ENCODE results near the gene CITED2. TPM values are rescaled to one million over a fixed set of nuclear protein-coding genes. Genes with fewer than 3 reads are reported as not detected.
A peak's percentile ranks its signal among the peaks of the same experiment; 100 is the strongest.

CITED2 gene
- total RNA-seq, 1 donor from 2014 or later = 122 TPM

DNA sequence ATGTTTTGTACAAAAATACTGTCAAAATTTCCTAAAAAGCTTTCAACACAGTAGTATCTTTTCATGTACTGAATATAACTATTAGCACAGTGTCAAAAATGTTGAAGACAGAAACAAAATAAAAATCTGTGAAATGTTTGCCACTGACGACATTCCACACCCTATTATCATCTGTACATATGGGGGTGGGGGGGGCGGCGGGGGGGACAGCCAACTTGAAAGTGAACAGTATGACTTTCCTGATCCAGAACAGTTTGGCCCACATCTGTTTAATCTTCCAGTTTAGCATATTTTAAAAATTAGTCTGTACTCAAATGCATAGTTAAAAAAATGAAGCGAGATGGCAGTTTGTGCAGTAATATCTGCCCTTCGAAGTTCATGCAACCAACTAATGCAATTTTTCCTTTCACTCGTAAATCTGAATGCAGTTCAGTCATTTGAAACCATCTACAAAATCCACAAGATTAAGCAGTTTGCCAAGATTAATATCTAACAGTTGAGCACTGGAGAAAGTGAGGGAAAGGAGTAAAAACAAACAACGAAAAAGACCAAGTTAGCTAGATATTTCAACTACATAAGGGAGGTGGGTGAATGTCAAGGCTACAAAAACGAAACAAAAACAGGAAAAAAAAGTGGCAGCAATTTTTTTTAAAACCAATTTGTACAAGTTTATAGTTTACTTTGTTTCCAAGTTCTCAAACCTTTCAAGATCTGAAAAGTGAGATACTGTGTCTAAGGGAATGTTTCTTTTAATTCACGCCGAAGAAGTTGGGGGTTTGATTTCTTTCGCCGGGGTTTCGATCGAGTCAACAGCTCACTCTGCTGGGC, 1.9 kb downstream of the CITED2 start:
- Mint-ChIP-seq H3K4me1 (peaks cover 65% of the 10 kb centered on the region), H3K9me3 (no peaks in the 10 kb centered on the region), H3K4me3 (peak overlapping the region; percentile 100), H3K27me3 (ENCODE audit: low read depth) (peaks cover 4% of the 10 kb centered on the region), H3K36me3 (ENCODE audit: low read depth) (peaks cover 26% of the 10 kb centered on the region), H3K27ac (ENCODE audit: unreplicated experiment) (peak overlapping the region; percentile 92)
- TF ChIP-seq, protein P1, sequence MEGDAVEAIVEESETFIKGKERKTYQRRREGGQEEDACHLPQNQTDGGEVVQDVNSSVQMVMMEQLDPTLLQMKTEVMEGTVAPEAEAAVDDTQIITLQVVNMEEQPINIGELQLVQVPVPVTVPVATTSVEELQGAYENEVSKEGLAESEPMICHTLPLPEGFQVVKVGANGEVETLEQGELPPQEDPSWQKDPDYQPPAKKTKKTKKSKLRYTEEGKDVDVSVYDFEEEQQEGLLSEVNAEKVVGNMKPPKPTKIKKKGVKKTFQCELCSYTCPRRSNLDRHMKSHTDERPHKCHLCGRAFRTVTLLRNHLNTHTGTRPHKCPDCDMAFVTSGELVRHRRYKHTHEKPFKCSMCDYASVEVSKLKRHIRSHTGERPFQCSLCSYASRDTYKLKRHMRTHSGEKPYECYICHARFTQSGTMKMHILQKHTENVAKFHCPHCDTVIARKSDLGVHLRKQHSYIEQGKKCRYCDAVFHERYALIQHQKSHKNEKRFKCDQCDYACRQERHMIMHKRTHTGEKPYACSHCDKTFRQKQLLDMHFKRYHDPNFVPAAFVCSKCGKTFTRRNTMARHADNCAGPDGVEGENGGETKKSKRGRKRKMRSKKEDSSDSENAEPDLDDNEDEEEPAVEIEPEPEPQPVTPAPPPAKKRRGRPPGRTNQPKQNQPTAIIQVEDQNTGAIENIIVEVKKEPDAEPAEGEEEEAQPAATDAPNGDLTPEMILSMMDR (conservative IDR thresholded peaks at IDR 0.05) = no peak
- no peak for DNase-seq (ENCODE audit: low read depth, low spot score)

DNA sequence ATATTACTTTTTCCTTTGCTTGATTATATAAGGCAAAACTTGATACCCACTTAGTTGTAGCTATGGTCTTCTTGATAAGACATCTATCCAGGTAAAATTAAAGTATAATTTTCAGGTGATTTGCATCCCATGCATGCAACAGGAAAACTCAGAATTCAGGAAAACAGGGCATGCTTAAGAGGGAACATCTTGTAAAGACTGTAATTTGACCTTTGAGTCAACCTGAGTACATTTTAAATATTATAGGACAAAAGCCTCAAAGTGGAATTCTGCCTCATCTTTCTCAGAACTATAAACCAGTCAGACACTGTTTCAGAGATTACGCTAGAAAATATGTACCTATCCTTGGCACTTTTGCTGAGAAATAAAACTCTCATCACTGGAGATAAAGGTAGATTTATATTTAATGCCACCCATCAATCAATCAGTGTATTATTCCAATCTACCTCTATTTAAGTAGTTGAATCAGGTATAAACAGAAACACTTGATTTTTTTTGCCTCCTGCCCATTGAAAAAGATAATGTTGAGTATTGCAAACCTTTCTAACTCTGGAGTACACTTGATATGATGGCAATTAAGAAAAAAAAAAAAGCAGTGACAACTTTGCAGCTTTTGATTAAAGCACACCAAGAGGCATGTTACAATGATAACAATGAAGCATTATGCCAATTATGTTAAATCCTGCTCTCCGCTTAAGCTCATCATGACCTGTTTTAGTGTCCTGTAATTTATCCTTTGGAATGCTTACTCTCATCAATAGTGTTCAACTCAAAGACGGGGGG, 2.8 kb downstream of the CITED2 start:
- H3K4me1 Mint-ChIP-seq = peaks cover 63% of the 10 kb centered on the region
- TF ChIP-seq, protein P1 (conservative IDR thresholded peaks at IDR 0.05) = no peak
- H3K36me3 Mint-ChIP-seq (ENCODE audit: low read depth) = peaks cover 26% of the 10 kb centered on the region

DNA sequence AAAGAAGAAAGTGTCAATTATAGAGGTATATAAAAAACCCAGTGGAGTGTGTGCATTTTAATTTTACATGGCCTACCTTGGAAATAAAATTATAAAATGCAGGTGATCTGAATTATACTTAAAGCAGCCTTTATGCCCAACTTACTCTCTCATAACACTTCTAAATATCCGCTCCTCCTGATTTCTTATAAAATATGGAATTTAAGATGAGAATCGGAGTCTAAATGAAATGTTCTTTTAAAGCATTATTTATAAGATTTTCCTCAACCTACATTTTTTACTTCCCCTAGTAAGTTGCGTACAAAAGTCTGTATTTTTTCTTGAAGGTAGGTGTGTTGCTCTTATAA, 3.5 kb downstream of the CITED2 start:
- Mint-ChIP-seq H3K4me3 (peak overlapping the region; percentile 100), H3K36me3 (ENCODE audit: low read depth) (peaks cover 26% of the 10 kb centered on the region), H3K9me3 (no peaks in the 10 kb centered on the region), H3K4me1 (peaks cover 57% of the 10 kb centered on the region), H3K27ac (ENCODE audit: unreplicated experiment) (no peak overlapping the region), H3K27me3 (ENCODE audit: low read depth) (peaks cover 4% of the 10 kb centered on the region)
- DNase-seq (ENCODE audit: low read depth, low spot score) = no peak
- TF ChIP-seq, protein P1 (conservative IDR thresholded peaks at IDR 0.05) = no peak

More for the DNA sequence above, 2.8 kb downstream of the CITED2 start:
- H3K4me3 Mint-ChIP-seq = peak overlapping the region; percentile 100
- peaks cover 4% of the 10 kb centered on the region for H3K27me3 Mint-ChIP-seq (ENCODE audit: low read depth)
- peak overlapping the region; percentile 27 for H3K27ac Mint-ChIP-seq (ENCODE audit: unreplicated experiment)
- DNase-seq (ENCODE audit: low read depth, low spot score) = no peak
- H3K9me3 Mint-ChIP-seq = no peaks in the 10 kb centered on the region

DNA sequence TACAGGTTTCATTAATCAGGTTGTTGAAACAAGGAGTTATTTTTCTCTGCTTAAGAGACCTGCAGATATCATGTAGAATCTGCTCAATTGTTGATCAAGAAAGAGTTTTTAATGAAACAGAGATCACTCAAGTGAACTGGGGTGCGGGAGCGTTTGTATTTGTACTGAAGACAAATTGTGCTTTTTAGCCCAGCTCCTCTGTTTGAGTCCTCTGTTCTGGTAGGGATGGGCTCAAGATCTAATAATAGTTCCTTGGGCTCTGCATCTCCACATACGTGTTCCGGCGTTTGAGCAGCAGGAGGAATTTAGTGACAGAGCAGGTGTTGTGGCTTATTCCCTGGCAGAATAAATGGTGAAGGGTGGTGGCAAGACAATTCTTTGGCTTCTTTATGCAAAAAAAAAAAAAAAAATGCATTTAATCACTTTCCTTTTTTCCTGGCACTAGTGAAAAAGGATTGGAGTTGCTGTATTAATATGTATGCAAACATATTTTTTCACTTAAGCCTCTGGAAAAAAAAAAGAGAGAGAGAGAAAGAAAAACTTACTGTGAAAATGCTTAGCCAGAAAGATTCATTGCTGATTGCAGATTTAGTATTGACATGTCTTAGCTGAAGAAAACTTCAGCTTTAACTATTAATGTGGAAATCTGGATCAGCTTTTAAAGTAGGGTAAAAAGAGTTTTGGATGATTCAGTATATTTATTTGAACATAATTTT, 4.0 kb downstream of the CITED2 start:
- Mint-ChIP-seq H3K27ac (ENCODE audit: unreplicated experiment) (peak overlapping the region; percentile 79), H3K9me3 (no peaks in the 10 kb centered on the region), H3K36me3 (ENCODE audit: low read depth) (peaks cover 26% of the 10 kb centered on the region), H3K27me3 (ENCODE audit: low read depth) (peaks cover 4% of the 10 kb centered on the region), H3K4me1 (peaks cover 53% of the 10 kb centered on the region), H3K4me3 (peak overlapping the region; percentile 100)
- DNase-seq (ENCODE audit: low read depth, low spot score) = no peak
- TF ChIP-seq, protein P1 (conservative IDR thresholded peaks at IDR 0.05) = no peak

DNA sequence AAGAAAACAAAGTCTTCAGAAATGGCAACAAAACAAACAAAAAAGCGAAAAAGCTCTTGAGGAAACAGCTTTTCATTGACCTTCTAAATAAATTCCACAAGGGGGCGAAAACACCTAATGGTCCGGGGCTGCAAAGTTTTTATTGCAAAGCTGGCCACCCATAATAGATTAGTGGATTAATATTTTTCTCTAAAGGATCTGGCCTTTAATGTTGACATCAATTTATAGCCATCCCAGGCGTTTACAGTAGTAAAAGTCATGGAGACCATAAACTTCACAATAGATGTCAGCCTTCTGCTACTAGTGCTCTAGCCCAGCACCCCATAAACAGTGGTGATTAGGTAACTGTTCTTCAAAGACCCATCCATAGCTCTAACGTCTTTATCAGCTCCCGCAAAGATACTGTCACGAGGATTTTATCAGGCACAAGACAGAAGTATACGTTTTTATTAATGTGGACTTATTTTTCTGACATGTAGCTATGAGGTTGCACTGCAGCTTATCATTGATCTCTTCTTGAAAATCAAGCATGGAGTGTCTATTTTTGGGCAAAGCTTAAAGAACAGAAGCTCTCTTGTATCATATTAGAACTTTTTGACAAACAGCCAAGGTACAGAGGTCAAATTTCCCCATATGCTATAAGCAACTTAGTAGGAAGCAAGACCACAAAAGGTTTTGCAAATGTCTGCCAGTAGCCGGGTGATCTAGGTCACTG, 4.7 kb downstream of the CITED2 start:
- H3K27ac Mint-ChIP-seq (ENCODE audit: unreplicated experiment) = peak overlapping the region; percentile 79
- H3K9me3 Mint-ChIP-seq = no peaks in the 10 kb centered on the region
- H3K36me3 Mint-ChIP-seq (ENCODE audit: low read depth) = peaks cover 26% of the 10 kb centered on the region
- H3K4me3 Mint-ChIP-seq = peak overlapping the region; percentile 100
- H3K4me1 Mint-ChIP-seq = peaks cover 51% of the 10 kb centered on the region
- DNase-seq (ENCODE audit: low read depth, low spot score) = no peak
- H3K27me3 Mint-ChIP-seq (ENCODE audit: low read depth) = peaks cover 4% of the 10 kb centered on the region
- TF ChIP-seq, protein P1 (conservative IDR thresholded peaks at IDR 0.05) = peak; percentile 88
